Memory B cell (primary cell): Measurements from ENCODE around the gene PAPOLB.
"Not testable (repeated sequence)": the region's sequence is repeated elsewhere in the genome, so short reads cannot be mapped to it uniquely, and the experiment has no call there.

Experiments used
- ATAC-seq: fragments of 150-1000 bp; cut with Tn5 transposase; 2 replicates; pipeline ENCODE4 v1.10.0; 2021; ENCODE audit warnings: low read depth, mild to moderate bottlenecking, moderate library complexity
- DNase-seq, 2 donors: peaks; one replicate each; pipeline ENCODE4 v3.0.0; 2022; ENCODE audit warnings: low spot score in 2 of 2
- H3K27ac Mint-ChIP-seq: one replicate; pipeline ENCODE4 v1.8.0; 2022; ENCODE audit warnings: mild to moderate bottlenecking, moderate library complexity, mixed read lengths
- H3K27me3 Mint-ChIP-seq: one replicate; pipeline ENCODE4 v1.8.0; 2022; ENCODE audit warnings: mixed read lengths
- H3K36me3 Mint-ChIP-seq: one replicate; pipeline ENCODE4 v1.8.0; 2022; ENCODE audit warnings: mild to moderate bottlenecking, mixed read lengths
- H3K4me1 Mint-ChIP-seq: one replicate; pipeline ENCODE4 v1.8.0; 2022; ENCODE audit warnings: mixed read lengths
- H3K4me3 Mint-ChIP-seq: one replicate; pipeline ENCODE4 v1.8.0; 2022; ENCODE audit warnings: mild to moderate bottlenecking, moderate library complexity, mixed read lengths
- H3K9me3 Mint-ChIP-seq: one replicate; pipeline ENCODE4 v1.8.0; 2022; ENCODE audit warnings: mixed read lengths

The PAPOLB gene

DNA sequence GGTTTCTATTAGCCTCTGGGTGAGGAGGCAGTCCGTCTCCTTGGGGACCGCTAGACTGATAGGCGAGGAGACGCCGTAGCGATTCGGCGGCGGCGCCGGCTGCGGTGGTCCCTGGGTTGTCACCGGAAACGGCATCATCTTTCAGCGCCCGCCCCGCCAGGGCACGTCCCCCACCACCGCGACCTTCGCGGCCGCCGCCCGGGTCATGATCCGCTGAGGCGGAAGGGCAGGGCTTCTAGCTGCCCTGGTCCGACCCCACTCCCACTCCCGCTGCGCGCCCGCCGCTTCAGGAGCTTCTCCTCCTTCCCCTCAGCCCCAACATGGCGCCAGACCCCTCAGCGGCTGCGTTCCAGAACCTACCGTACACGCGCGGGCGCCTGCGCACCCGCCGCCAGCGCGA lies at the start of gene PAPOLB:
TSS of gene PAPOLB (minus strand) at position 358 of the 400 bp plus-strand sequence. CDS start at position 138, 220 bp downstream.
- H3K36me3 Mint-ChIP-seq, result peaks cover 4% of the 10 kb centered on the region
- H3K4me3 Mint-ChIP-seq, result peak within 1 kb of the TSS; percentile 73
- peaks cover 8% of the 10 kb centered on the region for H3K9me3 Mint-ChIP-seq
- H3K27me3 Mint-ChIP-seq, result peaks cover 27% of the 10 kb centered on the region
- ATAC-seq (peak; percentile 74), DNase-seq (peak; percentile 19 to 31)
- H3K27ac Mint-ChIP-seq, result peak within 1 kb of the TSS; percentile 62
- H3K4me1 Mint-ChIP-seq, result peaks cover 4% of the 10 kb centered on the region

DNA sequence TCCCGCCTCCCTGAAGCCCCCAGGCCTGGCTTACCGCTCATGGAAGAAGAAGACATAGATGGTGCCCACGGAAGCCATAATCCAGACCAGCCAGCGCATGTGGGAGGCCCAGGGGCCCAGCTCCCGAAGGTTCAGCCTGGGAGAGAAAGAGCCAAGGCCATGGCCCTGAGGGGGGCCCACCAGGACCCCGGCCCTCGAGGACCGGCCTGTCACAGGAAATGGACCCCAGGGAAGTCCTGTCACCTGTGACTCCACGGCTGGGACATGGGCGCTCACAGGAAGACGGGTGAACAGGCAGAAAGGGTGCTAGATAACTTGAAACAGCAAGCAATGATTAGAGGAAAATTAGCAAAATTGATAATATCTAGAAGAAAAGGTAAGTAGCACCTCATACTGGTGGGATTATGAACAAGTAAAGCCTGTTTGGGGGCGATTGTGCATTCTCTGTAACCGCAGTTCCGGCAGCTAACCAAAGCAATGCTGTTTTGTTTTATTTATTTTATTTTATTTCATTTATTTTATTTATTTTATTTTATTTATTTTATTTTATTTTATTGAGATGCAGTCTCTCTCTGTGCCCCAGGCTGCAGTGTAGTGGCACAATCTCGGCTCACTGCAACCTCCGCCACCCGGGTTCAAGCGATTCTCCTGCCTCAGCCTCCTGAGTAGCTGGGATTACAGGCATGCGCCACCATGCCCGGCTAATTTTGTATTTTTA lies 49.4 kb upstream of the PAPOLB start:
- Mint-ChIP-seq H3K9me3 (no peaks in the 10 kb centered on the region), H3K4me1 (no peaks in the 10 kb centered on the region), H3K36me3 (no peaks in the 10 kb centered on the region), H3K4me3 (no peak overlapping the region), H3K27ac (no peak overlapping the region), H3K27me3 (peaks cover 4% of the 10 kb centered on the region)
- ATAC-seq (no peak), DNase-seq (no peak)

DNA sequence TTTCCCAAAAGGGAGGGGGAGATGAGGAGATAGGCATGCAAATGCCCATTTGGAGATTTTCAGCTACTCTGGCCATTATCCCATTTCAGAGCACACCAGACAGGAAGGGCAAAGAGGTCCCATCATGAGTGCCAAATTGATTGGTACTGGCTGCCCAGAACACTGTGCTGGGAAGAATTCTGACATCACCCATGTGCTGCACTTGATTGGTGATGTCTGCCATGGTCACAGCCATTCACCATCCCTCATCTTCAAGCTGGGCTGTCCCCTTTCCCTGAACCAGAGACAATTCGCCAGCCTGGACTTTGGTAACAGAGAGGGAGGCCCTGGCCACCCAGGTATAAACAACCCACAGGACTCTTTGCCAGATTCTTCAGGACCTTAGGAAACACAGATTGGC lies 44.9 kb upstream of the PAPOLB start:
- Mint-ChIP-seq H3K4me3 (no peak overlapping the region), H3K36me3 (no peaks in the 10 kb centered on the region), H3K9me3 (peaks cover 3% of the 10 kb centered on the region), H3K27ac (no peak overlapping the region), H3K4me1 (no peaks in the 10 kb centered on the region), H3K27me3 (peaks cover 10% of the 10 kb centered on the region)
- DNase-seq (no peak), ATAC-seq (no peak)

DNA sequence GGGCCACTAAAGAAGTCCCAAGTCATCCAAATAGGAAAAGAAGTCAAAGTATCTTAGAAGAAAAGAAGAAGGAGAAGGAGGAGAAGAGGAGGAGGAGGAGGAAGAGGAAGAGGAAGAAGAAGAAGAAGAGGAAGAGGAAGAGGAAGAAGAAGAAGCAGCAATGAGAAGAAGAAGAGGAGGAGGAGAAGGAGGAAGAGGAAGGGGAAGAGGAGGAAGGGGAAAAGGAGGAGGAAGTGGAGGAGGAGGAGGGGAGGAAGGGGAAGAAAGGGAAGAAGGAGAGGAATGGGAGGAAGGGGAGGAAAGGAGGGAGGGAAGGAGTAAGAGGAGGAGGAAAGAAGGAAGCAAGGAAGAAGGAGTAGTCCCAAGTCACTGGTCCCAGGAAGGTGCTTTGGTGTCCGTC lies 43.3 kb upstream of the PAPOLB start:
- H3K4me3 Mint-ChIP-seq, result no peak overlapping the region
- DNase-seq, result no peak
- no peaks in the 10 kb centered on the region for H3K36me3 Mint-ChIP-seq
- H3K4me1 Mint-ChIP-seq, result no peaks in the 10 kb centered on the region
- H3K27me3 Mint-ChIP-seq, result peaks cover 12% of the 10 kb centered on the region
- no peak for ATAC-seq
- H3K9me3 Mint-ChIP-seq, result peaks cover 3% of the 10 kb centered on the region
- H3K27ac Mint-ChIP-seq, result no peak overlapping the region

DNA sequence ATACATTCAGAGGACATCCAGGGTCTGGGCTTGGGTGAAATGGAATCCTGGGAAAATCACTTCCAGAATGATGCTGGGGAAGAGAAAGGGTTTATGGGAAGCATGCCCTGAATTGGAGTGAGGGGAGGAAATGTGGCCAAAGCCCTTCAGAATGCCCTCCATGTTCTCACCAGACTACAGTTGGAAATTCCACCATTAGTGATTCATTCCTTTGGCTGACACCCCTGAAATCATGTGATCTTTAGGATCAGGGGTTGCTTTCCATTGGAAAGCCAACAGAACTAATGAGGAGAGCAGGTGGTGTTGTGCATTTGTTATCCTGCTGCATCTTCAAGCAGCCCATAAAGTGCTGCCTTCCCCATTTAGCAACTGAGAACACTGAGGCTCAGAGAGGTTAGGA lies 42.5 kb upstream of the PAPOLB start:
- H3K4me1 Mint-ChIP-seq, result no peaks in the 10 kb centered on the region
- peaks cover 3% of the 10 kb centered on the region for H3K9me3 Mint-ChIP-seq
- H3K4me3 Mint-ChIP-seq, result no peak overlapping the region
- no peak overlapping the region for H3K27ac Mint-ChIP-seq
- no peak for DNase-seq
- H3K27me3 Mint-ChIP-seq, result peaks cover 12% of the 10 kb centered on the region
- ATAC-seq, result no peak
- no peaks in the 10 kb centered on the region for H3K36me3 Mint-ChIP-seq

DNA sequence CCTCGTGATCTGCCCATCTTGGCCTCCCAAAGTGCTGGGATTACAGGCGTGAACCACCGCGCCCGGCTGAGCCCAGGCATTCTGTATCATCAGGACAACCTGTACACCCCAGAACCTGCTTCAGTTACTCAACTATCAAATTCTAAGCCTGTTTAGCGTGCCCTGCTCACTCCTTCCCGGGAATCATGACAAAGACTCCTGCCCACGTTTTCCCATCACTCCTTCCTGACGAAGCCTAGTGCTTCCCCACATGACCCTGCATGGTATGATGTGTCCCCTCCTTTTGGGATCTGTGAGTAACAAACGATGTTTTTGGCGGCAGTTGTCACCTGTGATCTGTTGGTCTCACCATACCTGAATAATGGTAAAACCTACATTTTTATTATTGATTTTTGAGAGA lies 33.9 kb upstream of the PAPOLB start:
- ATAC-seq (no peak), DNase-seq (no peak)
- Mint-ChIP-seq H3K4me3 (no peak overlapping the region), H3K4me1 (no peaks in the 10 kb centered on the region), H3K9me3 (peaks cover 9% of the 10 kb centered on the region), H3K36me3 (peaks cover 4% of the 10 kb centered on the region), H3K27ac (no peak overlapping the region), H3K27me3 (peaks cover 17% of the 10 kb centered on the region)

DNA sequence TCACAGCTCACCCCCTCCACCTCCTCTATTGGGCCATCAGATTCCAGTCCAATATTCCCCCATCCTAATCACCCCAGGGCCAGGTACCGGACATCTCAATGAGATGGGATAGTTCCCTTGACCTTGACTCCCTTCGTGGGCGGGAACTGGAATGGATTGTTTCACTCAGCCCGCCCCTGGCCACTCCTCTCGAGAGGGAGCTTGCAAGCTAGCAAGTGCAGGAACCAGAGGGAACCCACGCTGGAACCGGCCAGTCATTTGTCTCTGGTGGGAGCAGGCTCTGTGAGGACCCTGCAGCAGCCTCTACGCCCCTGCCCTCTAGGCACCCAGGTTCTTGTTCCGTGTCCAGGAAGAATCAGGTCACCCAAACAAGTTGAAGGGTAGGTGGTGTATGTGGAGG lies 32.7 kb upstream of the PAPOLB start:
- Mint-ChIP-seq H3K9me3 (peaks cover 9% of the 10 kb centered on the region), H3K4me3 (no peak overlapping the region), H3K36me3 (peaks cover 4% of the 10 kb centered on the region), H3K27me3 (peaks cover 16% of the 10 kb centered on the region), H3K4me1 (no peaks in the 10 kb centered on the region), H3K27ac (no peak overlapping the region)
- ATAC-seq, result no peak
- DNase-seq, result no peak

DNA sequence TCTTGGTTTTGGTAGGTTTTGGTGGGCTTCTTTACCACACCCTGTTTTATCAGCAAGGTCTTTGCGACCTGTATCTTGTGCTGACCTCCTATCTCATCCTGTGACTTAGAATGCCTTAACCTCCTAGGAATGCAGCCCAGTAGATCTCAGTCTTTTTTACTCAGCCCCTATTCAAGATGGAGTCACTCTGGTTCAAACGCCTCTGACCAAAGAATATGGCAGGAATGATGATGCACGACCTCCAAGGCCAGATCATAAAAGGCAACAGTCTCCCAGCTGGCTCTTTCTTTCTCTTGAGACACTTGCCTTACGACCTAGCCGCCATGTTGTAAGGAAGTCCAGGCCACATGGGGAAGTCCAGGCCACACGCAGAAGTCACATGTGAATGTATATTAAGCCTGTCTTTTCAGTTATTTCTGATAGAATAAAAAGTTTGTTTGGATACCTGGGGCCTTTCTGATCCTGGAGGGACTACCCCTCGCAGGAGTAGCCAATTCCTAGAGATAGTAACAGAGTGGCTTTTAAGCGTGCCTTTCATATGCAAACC lies 32.2 kb upstream of the PAPOLB start:
- Mint-ChIP-seq H3K36me3 (peaks cover 4% of the 10 kb centered on the region), H3K27ac (no peak overlapping the region), H3K4me3 (no peak overlapping the region), H3K9me3 (peaks cover 9% of the 10 kb centered on the region), H3K27me3 (peaks cover 17% of the 10 kb centered on the region), H3K4me1 (no peaks in the 10 kb centered on the region)
- ATAC-seq (no peak), DNase-seq (no peak)

DNA sequence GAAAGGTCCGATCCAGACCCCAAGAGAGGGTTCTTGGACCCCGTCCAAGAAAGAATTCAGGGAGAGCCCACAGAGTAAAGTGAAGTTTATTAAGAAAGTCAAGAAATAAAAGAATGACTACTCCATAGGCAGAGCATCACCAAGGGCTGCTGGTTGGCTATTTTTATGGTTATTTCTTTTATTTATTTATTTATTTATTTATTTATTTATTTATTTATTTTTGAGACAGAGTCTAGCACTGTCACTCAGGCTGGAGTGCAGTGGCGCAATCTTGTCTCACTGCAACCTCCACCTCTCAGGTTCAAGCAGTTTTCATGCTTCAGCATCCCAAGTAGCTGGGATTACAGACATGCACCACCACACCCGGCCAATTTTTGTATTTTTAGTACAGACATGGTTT lies 31.4 kb upstream of the PAPOLB start:
- DNase-seq, H3K9me3 Mint-ChIP-seq, H3K27ac Mint-ChIP-seq, H3K4me3 Mint-ChIP-seq, ATAC-seq, H3K4me1 Mint-ChIP-seq, H3K36me3 Mint-ChIP-seq: not testable (repeated sequence)
- H3K27me3 Mint-ChIP-seq, result peaks cover 14% of the 10 kb centered on the region

DNA sequence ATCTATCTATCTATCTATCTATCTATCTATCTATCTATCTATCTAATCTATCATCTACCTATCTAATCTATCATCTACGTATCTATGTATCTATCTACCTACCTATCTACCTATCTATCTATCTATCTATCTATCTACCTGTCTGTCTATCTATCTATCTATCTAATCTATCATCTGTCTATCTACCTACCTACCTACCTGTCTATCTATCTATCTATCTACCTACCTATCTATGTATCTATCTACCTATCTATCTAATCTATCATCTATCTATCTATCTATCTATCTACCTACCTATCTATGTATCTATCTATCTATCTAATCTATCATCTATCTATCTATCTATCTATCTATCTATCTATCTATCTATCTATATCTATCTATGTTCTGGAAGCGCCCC lies 29.7 kb upstream of the PAPOLB start:
- DNase-seq, H3K9me3 Mint-ChIP-seq, H3K4me1 Mint-ChIP-seq, H3K36me3 Mint-ChIP-seq, ATAC-seq, H3K4me3 Mint-ChIP-seq, H3K27ac Mint-ChIP-seq: not testable (repeated sequence)
- H3K27me3 Mint-ChIP-seq, result peaks cover 15% of the 10 kb centered on the region

DNA sequence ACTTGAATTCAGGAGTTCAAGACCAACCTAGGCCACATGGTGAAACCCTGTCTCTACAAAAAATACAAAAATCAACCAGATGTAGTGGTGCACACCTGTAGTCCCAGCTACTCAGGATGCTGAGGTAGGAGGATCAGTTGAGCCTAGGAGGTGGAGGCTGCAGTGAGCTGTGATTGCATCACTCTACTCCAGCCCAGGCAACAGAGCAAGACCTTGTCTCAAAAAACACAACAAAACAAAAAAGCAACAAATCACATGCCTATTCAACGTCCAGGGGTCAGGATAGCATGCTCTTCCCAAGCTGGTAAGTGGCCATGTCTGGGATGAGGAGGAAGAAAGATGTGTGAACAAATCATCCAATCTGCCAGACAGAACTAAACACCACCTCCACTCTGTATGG lies 27.9 kb upstream of the PAPOLB start:
- H3K27me3 Mint-ChIP-seq, result peaks cover 13% of the 10 kb centered on the region
- DNase-seq (no peak), ATAC-seq (no peak)
- peaks cover 2% of the 10 kb centered on the region for H3K36me3 Mint-ChIP-seq
- no peak overlapping the region for H3K4me3 Mint-ChIP-seq
- peaks cover 7% of the 10 kb centered on the region for H3K9me3 Mint-ChIP-seq
- H3K27ac Mint-ChIP-seq, result no peak overlapping the region
- no peaks in the 10 kb centered on the region for H3K4me1 Mint-ChIP-seq

DNA sequence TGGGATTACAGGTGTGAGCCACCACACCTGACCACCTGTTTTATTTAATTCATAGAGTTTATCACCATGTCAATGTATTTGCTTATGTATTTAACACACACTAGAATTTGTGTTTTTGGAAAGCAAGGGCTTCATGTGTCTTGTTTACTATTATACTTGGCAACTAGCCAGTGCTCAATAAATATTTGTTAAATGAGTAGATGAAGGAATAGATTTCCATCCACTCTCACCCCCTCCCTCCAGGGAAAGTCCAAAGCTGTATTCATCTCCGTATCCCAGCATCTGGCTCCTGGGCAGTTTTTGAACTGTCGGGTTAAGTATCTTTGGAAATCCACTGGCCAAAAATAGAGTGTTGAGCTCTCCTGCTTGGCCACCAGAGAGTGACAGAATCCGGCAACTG lies 26.3 kb upstream of the PAPOLB start:
- H3K9me3 Mint-ChIP-seq, result peaks cover 3% of the 10 kb centered on the region
- no peaks in the 10 kb centered on the region for H3K4me1 Mint-ChIP-seq
- H3K27me3 Mint-ChIP-seq, result peaks cover 13% of the 10 kb centered on the region
- no peak for ATAC-seq
- H3K27ac Mint-ChIP-seq, result no peak overlapping the region
- no peaks in the 10 kb centered on the region for H3K36me3 Mint-ChIP-seq
- DNase-seq, result no peak
- H3K4me3 Mint-ChIP-seq, result no peak overlapping the region

DNA sequence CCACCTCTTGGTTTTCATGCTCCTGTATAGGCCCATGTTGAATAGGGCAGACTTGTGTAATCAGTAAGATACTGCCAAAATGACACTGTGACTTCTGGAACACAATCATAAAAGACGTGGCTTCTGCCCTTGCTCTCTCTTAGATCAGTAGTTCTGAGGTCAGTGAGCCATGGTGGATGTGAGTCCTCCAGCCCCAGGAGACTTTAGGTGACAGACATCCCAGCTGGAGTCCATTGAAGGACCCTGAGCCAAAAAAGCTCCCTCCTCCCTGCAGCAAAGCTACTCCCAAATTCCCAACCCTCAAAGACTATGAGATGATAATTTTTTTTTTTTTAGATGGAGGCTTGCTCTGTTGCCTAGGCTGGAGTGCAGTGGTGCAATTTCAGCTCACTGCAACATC lies 24.8 kb upstream of the PAPOLB start:
- H3K27me3 Mint-ChIP-seq, result peaks cover 16% of the 10 kb centered on the region
- H3K36me3 Mint-ChIP-seq, result no peaks in the 10 kb centered on the region
- peaks cover 6% of the 10 kb centered on the region for H3K4me1 Mint-ChIP-seq
- H3K4me3 Mint-ChIP-seq, result no peak overlapping the region
- peaks cover 3% of the 10 kb centered on the region for H3K9me3 Mint-ChIP-seq
- DNase-seq, result no peak
- no peak for ATAC-seq
- no peak overlapping the region for H3K27ac Mint-ChIP-seq

DNA sequence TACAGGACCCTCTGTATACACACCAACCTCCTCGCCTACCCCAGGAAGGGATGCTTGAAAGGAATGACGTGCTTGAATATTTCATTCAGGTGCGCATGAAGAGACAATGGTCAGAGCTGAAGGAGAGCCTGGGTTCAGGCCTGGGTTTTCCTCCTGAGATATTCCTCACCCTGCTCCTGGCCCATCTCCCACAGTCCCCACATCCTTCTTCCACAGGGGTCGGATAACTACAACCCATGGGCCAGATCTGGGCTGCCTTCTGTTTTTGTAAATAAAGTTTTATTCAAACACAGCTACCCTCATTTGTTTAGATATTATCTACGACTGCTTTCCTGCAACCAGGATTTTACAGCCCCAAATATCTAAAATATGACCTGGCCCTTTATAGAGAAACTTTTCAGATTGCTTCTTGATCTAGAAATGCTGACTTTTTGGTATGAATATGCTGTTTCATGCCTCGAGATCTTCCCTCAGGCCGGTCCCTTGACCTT lies 23.5 kb upstream of the PAPOLB start:
- H3K9me3 Mint-ChIP-seq, result no peaks in the 10 kb centered on the region
- ATAC-seq, result no peak
- no peak for DNase-seq
- H3K4me1 Mint-ChIP-seq, result peaks cover 6% of the 10 kb centered on the region
- H3K4me3 Mint-ChIP-seq, result no peak overlapping the region
- H3K36me3 Mint-ChIP-seq, result no peaks in the 10 kb centered on the region
- H3K27me3 Mint-ChIP-seq, result peaks cover 17% of the 10 kb centered on the region
- no peak overlapping the region for H3K27ac Mint-ChIP-seq

DNA sequence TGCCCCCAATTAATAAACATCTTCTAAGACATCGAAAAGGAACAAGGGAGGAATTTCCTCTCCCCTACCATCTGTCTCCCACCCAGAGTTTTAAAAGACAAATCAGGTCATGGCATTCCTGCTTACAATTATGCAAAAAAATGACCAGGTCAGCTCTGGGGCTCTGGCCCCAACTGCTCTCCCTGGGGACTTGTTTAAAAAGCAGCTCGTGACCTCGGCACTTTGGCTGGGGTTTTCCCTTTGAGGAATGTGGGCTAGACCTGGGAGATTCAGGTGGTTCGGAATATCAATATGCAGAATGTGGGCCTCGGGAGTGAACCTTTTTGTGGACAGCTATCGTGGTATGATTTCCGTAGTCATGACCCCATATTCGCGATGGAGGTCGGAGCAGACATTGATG lies 22.3 kb upstream of the PAPOLB start:
- no peak overlapping the region for H3K27ac Mint-ChIP-seq
- no peak for ATAC-seq
- H3K9me3 Mint-ChIP-seq, result no peaks in the 10 kb centered on the region
- DNase-seq, result no peak
- H3K4me1 Mint-ChIP-seq, result peaks cover 6% of the 10 kb centered on the region
- no peak overlapping the region for H3K4me3 Mint-ChIP-seq
- H3K27me3 Mint-ChIP-seq, result peaks cover 15% of the 10 kb centered on the region
- H3K36me3 Mint-ChIP-seq, result no peaks in the 10 kb centered on the region
